Esophagus muscularis mucosa (tissue), 4 donors: ENCODE data around the gene MAP2K5. TPM values are rescaled to one million over a fixed set of nuclear protein-coding genes. Genes with fewer than 3 reads are reported as not detected.

Experiments used
- DNase-seq: peaks from one replicate; pipeline ENCODE4 v3.0.0-alpha.2; 2017; ENCODE audit errors: extremely low spot score
- H3K27ac ChIP-seq, 4 donors: fragments of 200-600 bp; sonication (generic); replicated peaks in 1 of 4; 1 replicate in 3 of 4; 2 replicates in 1 of 4; pipeline ENCODE4 v1.5.1; 2016 to 2019; ENCODE audit warnings: mild to moderate bottlenecking in 1 of 4
- H3K27me3 ChIP-seq, 4 donors: fragments of 200-600 bp; sonication (generic); one replicate each; pipeline versions ENCODE4 v1.5.1 to v1.6.0; 2016 to 2019
- H3K36me3 ChIP-seq, 4 donors: fragments of 200-600 bp; sonication (generic); one replicate each; pipeline ENCODE4 v1.5.1; 2016 to 2019
- H3K4me1 ChIP-seq, 4 donors: fragments of 200-600 bp; sonication (generic); one replicate each; pipeline ENCODE4 v1.5.1; 2016 to 2019
- H3K4me3 ChIP-seq, 4 donors: fragments of 200-600 bp; sonication (generic); 1 replicate in 2 of 4; 2 replicates in 2 of 4; pipeline ENCODE4 v1.5.1; 2016 to 2019; ENCODE audit warnings: mild to moderate bottlenecking in 4 of 4, moderate library complexity in 1 of 4
- H3K9me3 ChIP-seq, 4 donors: fragments of 200-600 bp; sonication (generic); 1 replicate in 3 of 4; 2 replicates in 1 of 4; pipeline ENCODE4 v1.5.1; 2016 to 2019
- EP300 ChIP-seq: sonication (generic); formaldehyde crosslinking; IDR thresholded peaks from one replicate; pipeline ENCODE4 v1.6.1; 2017; ENCODE audit warnings: antibody characterized with exemption
- POLR2A ChIP-seq: fragments of 450-650 bp; IDR thresholded peaks from one replicate; pipeline ENCODE4 v1.6.1; 2017; ENCODE audit warnings: antibody characterized with exemption, moderate library complexity, mild to moderate bottlenecking, low read depth
- POLR2AphosphoS5 ChIP-seq, 2 donors: sonication (generic); formaldehyde crosslinking; IDR thresholded peaks; one replicate each; pipeline ENCODE4 v1.6.1; 2017; ENCODE audit warnings: antibody characterized with exemption in 2 of 2
- WGBS: methylation state at CpG from one replicate; pipeline ENCODE4 v1.1.5; 2018; 5-methylcytosine and 5-hydroxymethylcytosine counted together
- intact Hi-C: fragments of 100-400 bp; cut with DNase I; formaldehyde crosslinking; loops from one replicate; pipeline ENCODE4 v1.15.1; 2023
- total RNA-seq, 4 donors: library from RNA; depleted of rRNA; stranded (reverse); fragments of >200 nt; gene quantifications; one replicate each; pipeline versions ENCODE4 v1.1.0 to v1.2.1, GENCODE V29; 2016
- TF ChIP-seq, protein P1 (sequence below), 3 experiments: fragments of 200-600 bp in 2 of 3; fragments of 450-650 bp in 1 of 3; sonication (generic) in 2 of 3; IDR thresholded peaks; one replicate each; pipeline ENCODE4 v1.5.1; 2017 to 2019; ENCODE audit warnings: antibody characterized with exemption in 3 of 3, mild to moderate bottlenecking in 2 of 3, moderate library complexity in 1 of 3

Gene MAP2K5
- total RNA-seq, 4 donors from 2014 or later: 7.8 to 11.9 (median 10.6) TPM

DNA sequence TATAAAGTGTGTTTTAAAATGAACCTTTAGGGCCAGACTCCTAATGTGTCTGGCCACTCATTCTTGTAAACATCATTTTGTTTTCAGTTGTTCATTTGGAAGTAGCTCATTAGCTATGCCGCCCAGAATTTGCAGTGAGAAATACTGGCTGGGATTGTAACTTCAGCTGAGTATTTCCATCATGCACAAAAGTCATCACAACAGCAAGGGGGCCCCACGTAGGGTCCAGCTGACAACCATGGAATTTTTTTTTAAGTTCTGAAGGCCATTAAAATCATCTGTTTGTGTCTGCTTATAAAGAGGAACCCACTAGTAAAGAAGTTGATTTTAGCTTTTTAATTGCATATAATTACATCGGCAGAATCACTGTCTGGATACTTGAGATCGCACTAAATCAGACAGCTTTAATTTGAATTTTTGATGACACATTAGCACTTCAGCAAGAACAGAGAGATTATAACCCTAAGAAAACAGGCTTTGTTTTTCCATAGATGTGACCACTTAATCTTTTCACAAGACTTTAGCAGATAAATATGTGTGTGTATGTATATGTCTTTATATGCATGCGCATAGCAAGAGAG, 236.6 kb downstream of the MAP2K5 start:
- intact Hi-C loops: no loop called here

DNA sequence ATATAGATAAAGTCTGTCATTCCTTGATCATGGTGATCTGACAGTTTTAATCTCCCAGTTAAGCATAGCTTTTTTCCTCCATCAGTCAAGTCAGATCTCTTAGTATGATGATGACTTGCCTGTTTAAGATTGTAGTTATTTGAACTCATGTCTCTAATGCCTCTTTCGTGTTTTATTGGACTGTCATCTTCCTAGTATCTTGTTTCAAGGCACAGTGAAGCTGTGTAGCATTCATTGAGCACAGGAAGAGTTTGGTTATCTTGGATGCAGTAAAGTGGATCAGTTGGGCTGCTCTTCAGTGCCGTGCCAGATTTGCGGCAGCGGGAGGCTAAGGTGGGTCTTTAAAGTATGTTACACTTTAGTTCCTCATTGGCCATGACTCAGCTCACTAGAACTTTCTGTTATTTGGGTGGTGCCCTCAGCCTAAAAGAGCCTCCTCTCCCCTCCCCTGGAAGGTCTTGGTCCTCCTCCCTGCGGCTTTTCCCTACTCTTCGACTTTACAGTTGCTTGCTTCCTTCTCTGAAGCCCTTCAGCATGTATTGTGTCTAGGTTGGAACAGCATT, 237.1 kb downstream of the MAP2K5 start:
- Histone ChIP-seq H3K36me3 (peaks cover 0 to 12% (median 8%) of the 10 kb centered on the region in 4 donors), H3K4me1 (no peaks in the 10 kb centered on the region), H3K9me3 (no peaks in the 10 kb centered on the region), H3K27ac (no peak overlapping the region), H3K27me3 (no peaks in the 10 kb centered on the region), H3K4me3 (no peak overlapping the region)
- intact Hi-C loops: no loop called here
- WGBS: 73% methylated on average over 6 of the region's 6 CpGs
- no peak for DNase-seq
- no peak for TF ChIP-seq EP300
- TF ChIP-seq, protein P1, sequence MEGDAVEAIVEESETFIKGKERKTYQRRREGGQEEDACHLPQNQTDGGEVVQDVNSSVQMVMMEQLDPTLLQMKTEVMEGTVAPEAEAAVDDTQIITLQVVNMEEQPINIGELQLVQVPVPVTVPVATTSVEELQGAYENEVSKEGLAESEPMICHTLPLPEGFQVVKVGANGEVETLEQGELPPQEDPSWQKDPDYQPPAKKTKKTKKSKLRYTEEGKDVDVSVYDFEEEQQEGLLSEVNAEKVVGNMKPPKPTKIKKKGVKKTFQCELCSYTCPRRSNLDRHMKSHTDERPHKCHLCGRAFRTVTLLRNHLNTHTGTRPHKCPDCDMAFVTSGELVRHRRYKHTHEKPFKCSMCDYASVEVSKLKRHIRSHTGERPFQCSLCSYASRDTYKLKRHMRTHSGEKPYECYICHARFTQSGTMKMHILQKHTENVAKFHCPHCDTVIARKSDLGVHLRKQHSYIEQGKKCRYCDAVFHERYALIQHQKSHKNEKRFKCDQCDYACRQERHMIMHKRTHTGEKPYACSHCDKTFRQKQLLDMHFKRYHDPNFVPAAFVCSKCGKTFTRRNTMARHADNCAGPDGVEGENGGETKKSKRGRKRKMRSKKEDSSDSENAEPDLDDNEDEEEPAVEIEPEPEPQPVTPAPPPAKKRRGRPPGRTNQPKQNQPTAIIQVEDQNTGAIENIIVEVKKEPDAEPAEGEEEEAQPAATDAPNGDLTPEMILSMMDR (IDR thresholded peaks at IDR 0.05): no peak
- no peak for TF ChIP-seq POLR2A
- no peak for TF ChIP-seq POLR2AphosphoS5 (IDR thresholded peaks at IDR 0.05)

More for the DNA sequence above, 236.6 kb downstream of the MAP2K5 start:
- TF ChIP-seq EP300 (no peak), POLR2AphosphoS5 (IDR thresholded peaks at IDR 0.05) (no peak), POLR2A (no peak)
- TF ChIP-seq, protein P1 (IDR thresholded peaks at IDR 0.05): no peak
- H3K4me3 ChIP-seq: no peak overlapping the region
- WGBS: 76% methylated on average over 5 of the region's 5 CpGs
- no peaks in the 10 kb centered on the region for H3K9me3 ChIP-seq
- peaks cover 0 to 16% (median 8%) of the 10 kb centered on the region in 4 donors for H3K36me3 ChIP-seq
- H3K4me1 ChIP-seq: no peaks in the 10 kb centered on the region
- no peak for DNase-seq
- no peaks in the 10 kb centered on the region for H3K27me3 ChIP-seq
- H3K27ac ChIP-seq: no peak overlapping the region

DNA sequence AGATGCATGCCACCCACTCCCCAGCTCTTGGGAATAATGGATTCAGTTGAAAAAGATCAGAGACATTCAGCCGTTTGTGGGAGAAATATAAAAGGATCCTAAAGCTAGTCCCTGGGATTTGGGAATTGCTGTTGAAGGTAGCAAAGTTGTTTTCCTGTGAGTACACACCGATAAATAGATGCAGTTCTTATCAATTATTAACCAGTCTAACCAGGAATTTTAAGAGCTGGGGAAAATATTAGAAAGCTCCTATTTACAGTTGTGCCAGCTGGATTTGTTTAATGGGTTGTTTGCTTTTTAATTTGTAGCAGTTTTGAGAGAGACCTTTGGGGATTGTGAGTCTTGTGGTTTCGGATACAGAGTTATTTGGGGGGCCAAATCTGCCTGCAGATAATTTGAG, 238.6 kb downstream of the MAP2K5 start:
- intact Hi-C loops: no loop called here
- WGBS: 94% methylated on average over 3 of the region's 3 CpGs

DNA sequence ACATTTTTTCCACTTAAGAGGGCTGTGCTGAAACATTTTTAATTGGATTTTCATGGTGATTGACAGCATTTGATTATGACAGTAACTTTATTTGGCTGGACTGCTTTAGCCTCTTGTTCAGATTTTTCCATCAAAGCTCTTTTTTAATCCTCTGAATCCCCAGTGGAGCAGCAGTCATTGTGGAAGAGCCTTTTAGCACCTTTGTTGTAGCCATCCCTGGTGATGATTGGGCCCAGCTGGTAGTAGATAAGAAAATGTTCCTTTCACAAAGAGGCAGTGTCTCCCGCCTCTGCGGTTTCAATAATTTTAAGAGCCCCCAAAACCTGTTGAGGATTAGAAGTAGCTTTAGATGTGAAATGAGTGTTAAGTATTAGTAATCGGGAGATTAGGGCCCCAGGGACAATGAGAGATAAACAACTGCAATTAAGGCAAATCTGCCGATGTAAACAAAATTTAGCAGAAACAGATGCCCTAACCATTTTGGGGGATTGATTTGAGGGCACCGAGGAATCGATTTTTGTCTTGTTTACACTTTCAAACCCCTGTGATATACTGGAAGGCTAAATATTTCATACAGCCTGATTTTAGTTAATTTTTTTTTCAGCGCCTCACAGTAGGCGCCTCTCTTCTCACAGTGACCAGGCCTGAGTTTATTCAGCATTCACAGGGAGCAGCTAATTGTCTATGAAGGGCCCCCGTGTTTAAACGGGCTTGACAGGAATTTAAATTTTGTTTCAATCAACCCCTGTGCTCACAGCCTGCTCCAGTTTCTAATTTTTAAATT, 239.6 kb downstream of the MAP2K5 start:
- Histone ChIP-seq H3K9me3 (no peaks in the 10 kb centered on the region), H3K27ac (no peak overlapping the region), H3K27me3 (no peaks in the 10 kb centered on the region), H3K36me3 (peaks cover 0 to 17% (median 8%) of the 10 kb centered on the region in 4 donors), H3K4me1 (no peaks in the 10 kb centered on the region), H3K4me3 (no peak overlapping the region)
- 75% methylated on average over 10 of the region's 10 CpGs for WGBS
- no peak for DNase-seq
- TF ChIP-seq POLR2AphosphoS5 (IDR thresholded peaks at IDR 0.05) (no peak), EP300 (no peak), POLR2A (no peak)
- TF ChIP-seq, protein P1 (IDR thresholded peaks at IDR 0.05): no peak
- intact Hi-C loops: no loop called here

More for the DNA sequence above, 238.6 kb downstream of the MAP2K5 start:
- Histone ChIP-seq H3K4me3 (no peak overlapping the region), H3K4me1 (no peaks in the 10 kb centered on the region), H3K36me3 (peaks cover 0 to 17% (median 8%) of the 10 kb centered on the region in 4 donors), H3K27me3 (no peaks in the 10 kb centered on the region), H3K9me3 (no peaks in the 10 kb centered on the region), H3K27ac (no peak overlapping the region)
- no peak for DNase-seq
- TF ChIP-seq EP300 (no peak), POLR2A (no peak), POLR2AphosphoS5 (IDR thresholded peaks at IDR 0.05) (no peak)
- TF ChIP-seq, protein P1 (IDR thresholded peaks at IDR 0.05): no peak
